Stimulated activated CD4-positive, alpha-beta T cell treated with anti-CD3 and anti-CD28 coated beads, TNF-alpha, amount 100 ng/mL, for 4 hours (primary cell): ENCODE measurements around the gene GRM1.

Source experiments
- DNase-seq, 3 experiments: peaks; one replicate each; pipeline ENCODE4 v3.0.0-alpha.2; 2020; ENCODE audit warnings: low read depth in 3 of 3

Gene GRM1

DNA sequence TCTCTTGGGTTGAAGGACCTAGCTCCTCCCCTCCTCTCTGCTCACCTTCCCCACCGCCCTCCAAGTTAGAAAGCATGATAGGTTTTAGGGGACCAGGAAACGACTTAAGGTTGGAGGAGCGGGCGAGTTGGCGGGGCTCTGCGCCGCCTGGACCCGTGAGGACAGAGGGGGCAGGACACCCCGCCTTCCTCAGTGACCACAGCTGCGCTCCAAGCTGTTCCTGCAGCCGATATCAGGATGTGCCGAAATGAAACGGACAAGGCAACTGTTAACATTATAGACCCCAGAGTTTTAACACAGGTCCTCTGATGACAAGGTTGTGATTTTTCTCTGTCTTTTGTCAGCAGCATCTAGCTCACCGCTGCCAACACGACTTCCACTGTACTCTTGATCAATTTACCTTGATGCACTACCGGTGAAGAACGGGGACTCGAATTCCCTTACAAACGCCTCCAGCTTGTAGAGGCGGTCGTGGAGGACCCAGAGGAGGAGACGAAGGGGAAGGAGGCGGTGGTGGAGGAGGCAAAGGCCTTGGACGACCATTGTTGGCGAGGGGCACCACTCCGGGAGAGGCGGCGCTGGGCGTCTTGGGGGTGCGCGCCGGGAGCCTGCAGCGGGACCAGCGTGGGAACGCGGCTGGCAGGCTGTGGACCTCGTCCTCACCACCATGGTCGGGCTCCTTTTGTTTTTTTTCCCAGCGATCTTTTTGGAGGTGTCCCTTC, at the start of gene GRM1:
Gene GRM1, plus strand, starts transcription at position 212 of the 722 bp plus-strand sequence. Its CDS starts 456 bp downstream, at position 668.
- no peak for DNase-seq

DNA sequence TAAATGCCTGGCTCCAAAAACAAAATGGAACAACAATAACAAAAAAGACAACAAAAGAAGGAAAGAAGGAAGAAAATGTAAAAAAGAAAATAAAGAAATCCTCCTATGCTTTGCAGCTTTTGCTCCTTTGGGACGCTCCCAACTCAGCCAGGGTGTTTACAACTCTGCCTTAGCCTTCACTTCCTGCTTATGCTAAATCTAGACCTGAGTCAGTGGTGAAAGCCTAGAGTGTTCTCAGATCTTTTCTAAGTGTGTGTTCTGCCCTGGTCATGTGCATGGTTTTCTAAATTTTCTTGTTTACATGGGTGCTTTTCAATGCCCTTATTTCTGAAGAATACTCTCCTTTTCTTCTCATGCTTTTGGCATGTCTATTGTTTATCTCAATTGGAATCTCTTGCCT, 19.5 kb upstream of the GRM1 start:
- no peak for DNase-seq

- no peak for DNase-seq
Measured at GRCh38 chr6:146014233-146014632, 14.6 kb upstream of the GRM1 start.

DNA sequence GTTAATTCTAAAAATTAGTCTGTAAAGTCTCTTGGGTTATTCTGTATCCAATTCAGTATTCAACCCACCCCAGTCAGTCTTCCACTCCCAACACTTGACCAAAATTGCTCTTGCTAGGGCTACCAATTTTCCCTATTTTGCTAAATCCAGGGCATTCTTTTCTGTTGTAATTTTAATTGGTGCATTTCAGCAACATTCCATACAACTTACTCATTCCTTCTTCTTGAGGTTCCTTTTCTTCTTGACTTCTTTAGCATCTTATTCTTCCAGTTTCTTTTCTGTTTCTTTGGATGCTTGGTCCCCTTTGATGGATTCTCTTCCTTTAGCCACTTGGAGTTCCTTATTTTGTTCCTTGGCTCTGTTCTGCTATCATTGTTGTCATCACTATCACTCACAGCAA, 11.2 kb upstream of the GRM1 start:
- DNase-seq = no peak

DNA sequence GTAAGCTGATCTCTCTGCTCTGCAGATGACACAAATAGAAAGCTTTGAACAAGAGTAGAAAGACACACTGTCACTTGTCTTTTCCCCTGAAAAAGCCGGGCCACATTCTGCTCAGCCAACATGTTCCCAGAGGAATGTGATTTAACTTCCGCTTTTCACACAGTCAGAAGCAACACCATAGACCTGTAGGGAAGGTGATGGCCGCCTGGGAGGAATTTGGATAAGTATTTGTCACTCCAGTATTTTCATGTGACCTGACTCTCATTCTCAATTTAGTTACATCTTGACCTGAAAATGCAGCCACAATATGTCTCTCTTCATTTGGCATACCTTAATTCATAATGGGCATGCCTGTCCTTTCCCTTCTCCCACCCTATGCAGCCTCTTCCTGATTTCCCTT, 2.0 kb upstream of the GRM1 start:
- no peak for DNase-seq

GRCh38 chr6:146027586-146028251, 1.1 kb upstream of the GRM1 start:
- DNase-seq = no peak

DNA sequence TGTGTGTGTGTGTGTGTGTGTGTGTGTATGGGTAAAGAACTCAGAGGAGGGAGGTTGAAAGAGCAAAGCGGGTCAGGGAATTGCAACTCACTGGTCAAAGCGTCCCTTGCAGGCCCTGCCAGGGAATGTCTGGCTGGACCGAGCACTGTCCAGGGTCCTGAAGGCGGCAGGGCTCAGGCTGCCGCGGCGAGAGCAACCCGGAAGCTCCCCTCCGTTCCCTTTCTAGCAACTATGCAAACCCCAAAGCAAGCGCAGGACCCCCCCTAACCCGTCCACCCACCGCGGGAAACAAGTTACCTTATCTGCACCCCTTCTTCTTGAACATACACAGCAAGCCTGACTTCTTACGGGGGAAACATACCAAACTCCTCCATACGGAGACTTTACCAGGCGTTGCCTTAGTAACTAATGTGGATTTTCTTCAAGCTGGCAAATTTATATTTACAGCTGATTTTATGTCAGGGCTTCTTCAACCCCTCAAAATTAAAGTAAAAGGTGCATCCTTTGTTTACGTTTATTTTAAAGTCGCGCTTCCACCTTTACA, 538 bp upstream of the GRM1 start:
- DNase-seq = peak in 1 of 3 experiments; percentile 4

DNA sequence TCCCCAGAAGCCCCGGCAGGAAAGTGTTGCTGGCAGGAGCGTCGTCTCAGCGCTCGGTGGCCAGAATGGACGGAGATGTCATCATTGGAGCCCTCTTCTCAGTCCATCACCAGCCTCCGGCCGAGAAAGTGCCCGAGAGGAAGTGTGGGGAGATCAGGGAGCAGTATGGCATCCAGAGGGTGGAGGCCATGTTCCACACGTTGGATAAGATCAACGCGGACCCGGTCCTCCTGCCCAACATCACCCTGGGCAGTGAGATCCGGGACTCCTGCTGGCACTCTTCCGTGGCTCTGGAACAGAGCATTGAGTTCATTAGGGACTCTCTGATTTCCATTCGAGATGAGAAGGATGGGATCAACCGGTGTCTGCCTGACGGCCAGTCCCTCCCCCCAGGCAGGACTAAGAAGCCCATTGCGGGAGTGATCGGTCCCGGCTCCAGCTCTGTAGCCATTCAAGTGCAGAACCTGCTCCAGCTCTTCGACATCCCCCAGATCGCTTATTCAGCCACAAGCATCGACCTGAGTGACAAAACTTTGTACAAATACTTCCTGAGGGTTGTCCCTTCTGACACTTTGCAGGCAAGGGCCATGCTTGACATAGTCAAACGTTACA, 817 bp downstream of the GRM1 start:
- DNase-seq = no peak

GRCh38 chr6:146032387-146032786, 3.5 kb downstream of the GRM1 start:
- no peak for DNase-seq

GRCh38 chr6:146040360-146040759, 11.5 kb downstream of the GRM1 start:
- no peak for DNase-seq

- DNase-seq = no peak
Measured at GRCh38 chr6:146041282-146041681, 12.4 kb downstream of the GRM1 start.

GRCh38 chr6:146047371-146047770, 18.5 kb downstream of the GRM1 start:
- no peak for DNase-seq

DNA sequence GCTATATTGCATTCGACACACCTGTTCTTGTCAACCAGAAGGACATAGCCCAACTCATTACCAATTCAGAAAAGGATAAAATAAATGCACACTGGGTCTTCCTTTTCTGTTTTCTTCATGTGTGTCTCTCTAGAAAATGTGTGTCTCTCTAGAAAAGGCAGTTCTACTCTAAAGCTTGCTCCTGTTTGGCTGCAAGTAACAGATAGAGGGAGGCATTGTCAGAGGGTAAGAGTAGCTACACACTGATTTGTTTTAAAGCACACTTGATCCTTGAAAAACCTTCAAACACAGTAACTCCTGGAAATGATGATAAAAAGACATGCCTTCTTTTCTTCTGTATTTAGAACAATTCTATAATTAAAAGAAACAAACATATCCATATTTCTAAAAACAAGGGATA, 21.3 kb downstream of the GRM1 start:
- DNase-seq = no peak

DNA sequence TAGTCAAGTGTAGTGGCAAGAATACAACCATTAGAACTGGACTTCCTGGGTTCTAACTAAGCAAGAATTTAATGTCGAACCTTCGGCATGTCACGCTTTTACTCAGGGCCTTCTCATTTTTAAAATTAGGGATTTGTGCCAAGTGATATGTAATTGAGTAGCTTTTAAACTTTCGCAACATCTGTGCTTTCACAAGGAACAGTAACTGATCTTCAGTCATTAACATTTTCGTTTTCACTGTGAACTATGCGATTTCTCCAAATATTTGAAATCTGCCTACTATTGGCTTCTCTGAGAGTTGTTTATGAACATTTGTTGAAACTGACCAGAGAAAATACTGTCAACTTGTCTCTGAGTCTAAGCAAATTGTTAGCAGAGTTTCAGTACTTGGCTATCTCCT, 27.6 kb downstream of the GRM1 start:
- DNase-seq = no peak

DNA sequence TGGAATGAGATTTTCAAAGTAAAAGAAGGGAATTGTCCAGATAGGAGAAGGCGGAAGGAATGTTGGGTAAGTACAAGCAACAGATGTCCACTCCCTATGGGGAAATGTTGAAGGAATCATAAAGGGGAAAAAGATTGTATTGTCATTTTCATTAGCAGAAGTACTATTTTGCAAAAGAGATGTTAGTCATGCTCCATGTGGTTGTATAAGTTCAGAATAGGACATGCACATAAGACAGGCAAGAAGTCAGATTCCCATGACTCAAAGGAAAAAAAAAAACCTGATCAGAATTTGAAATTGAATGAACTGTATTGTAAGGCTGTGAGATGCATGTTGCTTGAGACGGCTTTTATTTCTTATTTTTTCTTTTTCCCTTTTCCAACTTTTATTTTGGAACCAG, 36.8 kb downstream of the GRM1 start:
- no peak for DNase-seq

- no peak for DNase-seq
Measured at GRCh38 chr6:146066506-146066905, 37.6 kb downstream of the GRM1 start.

- no peak for DNase-seq
Measured at GRCh38 chr6:146071781-146072180, 42.9 kb downstream of the GRM1 start.

GRCh38 chr6:146077992-146078391, 49.1 kb downstream of the GRM1 start:
- no peak for DNase-seq

DNA sequence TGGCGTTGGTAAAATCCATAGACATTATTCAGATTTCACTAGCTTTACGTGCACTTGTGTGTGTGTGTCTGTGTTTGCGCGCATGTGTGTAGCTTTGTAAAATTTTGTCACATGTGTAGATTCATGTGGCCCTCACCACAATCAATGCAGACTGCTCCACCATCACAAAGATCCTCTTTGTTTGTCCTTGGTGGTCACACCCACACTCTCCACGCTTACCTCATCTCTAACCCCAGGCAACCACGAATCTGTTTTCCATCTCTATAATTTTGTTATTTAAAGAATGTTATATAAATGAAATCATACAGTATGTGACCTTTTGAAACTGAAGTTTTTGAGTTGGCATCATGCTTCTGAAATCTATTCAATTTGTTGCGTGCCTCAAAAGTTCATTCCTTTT, 58.5 kb downstream of the GRM1 start:
- DNase-seq = no peak

DNA sequence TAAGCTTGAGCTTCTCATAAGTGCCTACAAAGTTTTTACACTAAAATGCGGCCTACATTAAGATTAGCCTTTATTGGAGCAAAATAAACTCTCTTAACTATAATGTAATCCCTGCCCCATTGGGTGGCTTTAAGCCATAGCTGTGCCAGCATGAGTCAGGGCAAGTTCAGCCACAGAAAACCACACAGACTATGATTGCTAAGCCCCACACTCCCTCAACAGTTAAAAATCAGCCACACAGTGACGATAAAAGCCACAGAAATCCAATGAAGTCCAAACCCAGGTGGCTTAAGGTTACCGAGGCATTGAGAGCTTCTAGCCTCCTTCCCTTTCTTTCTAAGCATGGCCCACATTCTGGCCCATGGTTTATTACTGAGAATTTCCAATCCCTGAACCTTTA, 61.6 kb downstream of the GRM1 start:
- no peak for DNase-seq

GRCh38 chr6:146092961-146093686, 64.3 kb downstream of the GRM1 start:
- DNase-seq = no peak

GRCh38 chr6:146095481-146095880, 66.6 kb downstream of the GRM1 start:
- no peak for DNase-seq
